Astrocyte of the spinal cord (primary cell): ENCODE data around the gene LILRB1.
"Not testable (repeated sequence)": the region's sequence is repeated elsewhere in the genome, so short reads cannot be mapped to it uniquely, and the experiment has no call there.

ENCODE experiments used
- DNase-seq: peaks from one replicate; pipeline ENCODE4 v3.0.0; 2011; ENCODE audit warnings: low read depth, low spot score
- H3K4me3 ChIP-seq: 2 replicates; pipeline ENCODE4 v1.5.1; 2011; ENCODE audit warnings: low read depth, mild to moderate bottlenecking, low read length, moderate library complexity
- CTCF ChIP-seq: IDR thresholded peaks from 2 replicates; pipeline ENCODE4 v1.5.1; 2012; ENCODE audit warnings: low read depth, mild to moderate bottlenecking, low read length, inconsistent platforms
- in situ Hi-C: cut with HindIII; loops from 2 replicates; pipeline ENCODE4 v1.10.0; 2017; ENCODE audit warnings: low sequenced_read_pairs

LILRB1 gene

GRCh38 chr19:54668353-54668752 is 38.1 kb downstream of the LILRB1 start:
- no peak overlapping the region for H3K4me3 ChIP-seq

GRCh38 chr19:54670576-54671357 is 40.5 kb downstream of the LILRB1 start:
- in situ Hi-C loops, result no loop called here
- DNase-seq, result no peak
- no peak overlapping the region for H3K4me3 ChIP-seq
- no peak for TF ChIP-seq CTCF

More at GRCh38 chr19:54668353-54668752, 38.1 kb downstream of the LILRB1 start:
- DNase-seq, result no peak
- TF ChIP-seq CTCF, result no peak
- in situ Hi-C loops, result no loop called here

- in situ Hi-C loops, result no loop called here
- no peak for TF ChIP-seq CTCF
- H3K4me3 ChIP-seq, result no peak overlapping the region
- no peak for DNase-seq
Observed at GRCh38 chr19:54673222-54673621, 42.9 kb downstream of the LILRB1 start.

GRCh38 chr19:54674021-54674617 is 43.8 kb downstream of the LILRB1 start:
- in situ Hi-C loops, result no loop called here
- TF ChIP-seq CTCF, result peak; percentile 33
- no peak for DNase-seq
- no peak overlapping the region for H3K4me3 ChIP-seq

GRCh38 chr19:54676210-54676834 is 46.0 kb downstream of the LILRB1 start:
- in situ Hi-C loops, result not testable (repeated sequence)
- peak; percentile 5 for DNase-seq

More at GRCh38 chr19:54676210-54676834, 46.0 kb downstream of the LILRB1 start:
- H3K4me3 ChIP-seq, result not testable (repeated sequence)
- peak; percentile 83 for TF ChIP-seq CTCF
